Panc1 (cell line): ENCODE measurements around the gene TSKU.

Experiments used
- TCF7L2 ChIP-seq: IDR thresholded peaks from 2 replicates; pipeline ENCODE4 v1.6.1; 2011; ENCODE audit warnings: mild to moderate bottlenecking, low read depth, low read length, inconsistent platforms
- TF ChIP-seq, protein P1 (sequence below), 2 experiments: IDR thresholded peaks; 2 replicates each; pipeline ENCODE4 v1.6.1; 2011 to 2012; ENCODE audit warnings: low read depth in 2 of 2, control low read depth in 1 of 2, low read length in 1 of 2, mild to moderate bottlenecking in 1 of 2, moderate library complexity in 1 of 2; ENCODE audit not compliant: insufficient read depth in 1 of 2
- TF ChIP-seq, protein P2 (sequence below): fragments of 450-650 bp; IDR thresholded peaks from 2 replicates; pipeline ENCODE4 v1.5.1; 2017; ENCODE audit warnings: mild to moderate bottlenecking

DNA sequence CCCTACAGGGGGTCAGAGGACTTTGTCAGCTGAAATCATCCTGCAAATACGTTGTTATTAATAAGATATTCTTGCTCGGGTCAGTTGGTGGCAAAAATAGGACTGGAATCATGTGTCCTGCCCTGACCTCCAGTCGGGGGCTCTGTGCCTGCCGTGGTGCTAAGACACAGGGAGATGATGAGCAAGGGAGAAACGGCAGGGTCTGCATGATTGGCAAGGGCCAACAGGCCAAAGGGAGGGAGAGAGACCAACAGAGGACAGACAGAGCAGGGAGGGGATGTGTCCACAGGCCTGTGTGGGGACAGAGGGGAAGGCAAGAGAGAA lies 10.4 kb upstream of the TSKU start:
- TF ChIP-seq, protein P1, sequence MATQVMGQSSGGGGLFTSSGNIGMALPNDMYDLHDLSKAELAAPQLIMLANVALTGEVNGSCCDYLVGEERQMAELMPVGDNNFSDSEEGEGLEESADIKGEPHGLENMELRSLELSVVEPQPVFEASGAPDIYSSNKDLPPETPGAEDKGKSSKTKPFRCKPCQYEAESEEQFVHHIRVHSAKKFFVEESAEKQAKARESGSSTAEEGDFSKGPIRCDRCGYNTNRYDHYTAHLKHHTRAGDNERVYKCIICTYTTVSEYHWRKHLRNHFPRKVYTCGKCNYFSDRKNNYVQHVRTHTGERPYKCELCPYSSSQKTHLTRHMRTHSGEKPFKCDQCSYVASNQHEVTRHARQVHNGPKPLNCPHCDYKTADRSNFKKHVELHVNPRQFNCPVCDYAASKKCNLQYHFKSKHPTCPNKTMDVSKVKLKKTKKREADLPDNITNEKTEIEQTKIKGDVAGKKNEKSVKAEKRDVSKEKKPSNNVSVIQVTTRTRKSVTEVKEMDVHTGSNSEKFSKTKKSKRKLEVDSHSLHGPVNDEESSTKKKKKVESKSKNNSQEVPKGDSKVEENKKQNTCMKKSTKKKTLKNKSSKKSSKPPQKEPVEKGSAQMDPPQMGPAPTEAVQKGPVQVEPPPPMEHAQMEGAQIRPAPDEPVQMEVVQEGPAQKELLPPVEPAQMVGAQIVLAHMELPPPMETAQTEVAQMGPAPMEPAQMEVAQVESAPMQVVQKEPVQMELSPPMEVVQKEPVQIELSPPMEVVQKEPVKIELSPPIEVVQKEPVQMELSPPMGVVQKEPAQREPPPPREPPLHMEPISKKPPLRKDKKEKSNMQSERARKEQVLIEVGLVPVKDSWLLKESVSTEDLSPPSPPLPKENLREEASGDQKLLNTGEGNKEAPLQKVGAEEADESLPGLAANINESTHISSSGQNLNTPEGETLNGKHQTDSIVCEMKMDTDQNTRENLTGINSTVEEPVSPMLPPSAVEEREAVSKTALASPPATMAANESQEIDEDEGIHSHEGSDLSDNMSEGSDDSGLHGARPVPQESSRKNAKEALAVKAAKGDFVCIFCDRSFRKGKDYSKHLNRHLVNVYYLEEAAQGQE (IDR thresholded peaks at IDR 0.05; ENCODE audit: insufficient read depth in 1 of 2, low read depth in 2 of 2, low read length in 1 of 2) = no peak
- TF ChIP-seq, protein P2, sequence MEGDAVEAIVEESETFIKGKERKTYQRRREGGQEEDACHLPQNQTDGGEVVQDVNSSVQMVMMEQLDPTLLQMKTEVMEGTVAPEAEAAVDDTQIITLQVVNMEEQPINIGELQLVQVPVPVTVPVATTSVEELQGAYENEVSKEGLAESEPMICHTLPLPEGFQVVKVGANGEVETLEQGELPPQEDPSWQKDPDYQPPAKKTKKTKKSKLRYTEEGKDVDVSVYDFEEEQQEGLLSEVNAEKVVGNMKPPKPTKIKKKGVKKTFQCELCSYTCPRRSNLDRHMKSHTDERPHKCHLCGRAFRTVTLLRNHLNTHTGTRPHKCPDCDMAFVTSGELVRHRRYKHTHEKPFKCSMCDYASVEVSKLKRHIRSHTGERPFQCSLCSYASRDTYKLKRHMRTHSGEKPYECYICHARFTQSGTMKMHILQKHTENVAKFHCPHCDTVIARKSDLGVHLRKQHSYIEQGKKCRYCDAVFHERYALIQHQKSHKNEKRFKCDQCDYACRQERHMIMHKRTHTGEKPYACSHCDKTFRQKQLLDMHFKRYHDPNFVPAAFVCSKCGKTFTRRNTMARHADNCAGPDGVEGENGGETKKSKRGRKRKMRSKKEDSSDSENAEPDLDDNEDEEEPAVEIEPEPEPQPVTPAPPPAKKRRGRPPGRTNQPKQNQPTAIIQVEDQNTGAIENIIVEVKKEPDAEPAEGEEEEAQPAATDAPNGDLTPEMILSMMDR = no peak
- TF ChIP-seq TCF7L2 = no peak
